Natural killer cell (primary cell): ENCODE data around the gene ARL15. TPM values are rescaled to one million over a fixed set of nuclear protein-coding genes. Genes with fewer than 3 reads are reported as not detected.
A peak's percentile ranks its signal among the peaks of the same experiment; 100 is the strongest.

Source experiments
- ATAC-seq, 3 donors: fragments of 150-1000 bp in 2 of 3; fragments of 200-7000 bp in 1 of 3; cut with Tn5 transposase; 1 replicate in 1 of 3; 2 replicates in 2 of 3; pipeline ENCODE4 v1.10.0; 2021; ENCODE audit warnings: mild to moderate bottlenecking in 2 of 3, moderate library complexity in 2 of 3
- DNase-seq, 2 donors: peaks; one replicate each; pipeline versions ENCODE4 v3.0.0 to v3.0.0-alpha.2; 2013 to 2021; ENCODE audit warnings: mixed read lengths in 1 of 2
- H3K27ac ChIP-seq: one replicate; pipeline ENCODE4 v1.5.1; 2013; ENCODE audit warnings: mild to moderate bottlenecking, low read length
- H3K27me3 ChIP-seq: one replicate; pipeline ENCODE4 v1.6.1; 2013; ENCODE audit warnings: low read length; ENCODE audit not compliant: control insufficient read depth, insufficient read depth
- H3K36me3 ChIP-seq: one replicate; pipeline ENCODE4 v1.6.1; 2013; ENCODE audit warnings: low read length; ENCODE audit not compliant: control insufficient read depth, insufficient read depth
- H3K4me1 ChIP-seq: one replicate; pipeline ENCODE4 v1.6.1; 2013; ENCODE audit warnings: low read length; ENCODE audit not compliant: control insufficient read depth, insufficient read depth
- H3K4me3 ChIP-seq: one replicate; pipeline ENCODE4 v1.5.1; 2013; ENCODE audit warnings: low read length
- H3K9me3 ChIP-seq: one replicate; pipeline ENCODE4 v1.6.1; 2013; ENCODE audit warnings: low read length; ENCODE audit not compliant: control insufficient read depth, insufficient read depth
- H3K27ac Mint-ChIP-seq, 2 donors: one replicate each; pipeline ENCODE4 v1.8.0; 2022; ENCODE audit warnings: mild to moderate bottlenecking in 2 of 2, mixed read lengths in 2 of 2, moderate library complexity in 1 of 2
- H3K27me3 Mint-ChIP-seq, 2 donors: one replicate each; pipeline ENCODE4 v1.8.0; 2022; ENCODE audit warnings: low read depth in 2 of 2, mixed read lengths in 2 of 2
- H3K36me3 Mint-ChIP-seq: one replicate; pipeline ENCODE4 v1.8.0; 2022; ENCODE audit warnings: mixed read lengths
- H3K4me1 Mint-ChIP-seq, 2 donors: one replicate each; pipeline ENCODE4 v1.8.0; 2022; ENCODE audit warnings: mixed read lengths in 2 of 2
- H3K4me3 Mint-ChIP-seq: one replicate; pipeline ENCODE4 v1.8.0; 2022; ENCODE audit warnings: mild to moderate bottlenecking, moderate library complexity, mixed read lengths
- H3K9me3 Mint-ChIP-seq, 2 donors: one replicate each; pipeline ENCODE4 v1.8.0; 2022; ENCODE audit warnings: mixed read lengths in 2 of 2
- WGBS: methylation state at CpG from one replicate; pipeline ENCODE4 v1.1.7; 2013; ENCODE audit warnings: missing lambda C conversion rate; ENCODE audit not compliant: insufficient coverage; 5-methylcytosine and 5-hydroxymethylcytosine counted together
- intact Hi-C: fragments of 100-400 bp; cut with micrococcal nuclease; formaldehyde crosslinking; loops from one replicate; pipeline ENCODE4 v1.14.2; 2022
- total RNA-seq, 4 donors: library from RNA; stranded (reverse); fragments of 120-200 nt in 1 of 4; gene quantifications; one replicate each; pipeline versions ENCODE4 v1.2.3 to v1.2.4, GENCODE V29; 2013 to 2022
- TF ChIP-seq, protein P1 (sequence below): fragments of 200-600 bp; IDR thresholded peaks from one replicate; pipeline ENCODE4 v1.8.0; 2022; ENCODE audit warnings: antibody characterized with exemption

ARL15 gene
- total RNA-seq, 3 donors from 2014 or later (not counting 1 experiment from before 2014, with no cell fraction given), result 28.9 to 35.1 (median 33.1) TPM

DNA sequence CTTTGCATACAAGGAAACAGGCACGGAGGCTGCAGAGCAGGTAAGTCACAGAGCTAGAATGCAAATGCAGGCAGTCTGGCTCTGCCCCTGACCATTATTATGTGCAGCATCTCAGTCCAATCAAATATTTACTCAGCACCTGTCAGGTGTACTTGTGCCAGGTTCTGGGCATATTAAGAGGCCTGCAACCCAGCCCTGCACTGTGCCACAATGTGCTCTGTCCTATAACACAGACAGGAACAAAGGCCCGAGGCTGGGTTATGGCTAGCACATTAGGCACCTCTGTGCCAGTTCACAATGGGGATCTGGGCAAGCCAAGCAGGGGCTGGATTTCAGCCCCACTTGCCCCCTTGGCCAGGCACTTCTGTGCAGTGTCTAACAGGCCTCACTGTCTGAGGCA lies 14.0 kb downstream of the ARL15 start:
- DNase-seq (no peak), ATAC-seq (peak in 1 of 3 donors; percentile 43)
- Histone ChIP-seq H3K4me3 (no peak overlapping the region), H3K4me1 (no peaks in the 10 kb centered on the region), H3K9me3 (no peaks in the 10 kb centered on the region), H3K36me3 (no peaks in the 10 kb centered on the region), H3K27me3 (no peaks in the 10 kb centered on the region), H3K27ac (no peak overlapping the region)
- Mint-ChIP-seq H3K27me3 (no peaks in the 10 kb centered on the region), H3K9me3 (no peaks in the 10 kb centered on the region), H3K4me1 (peaks cover 83 to 86% of the 10 kb centered on the region in 2 donors), H3K27ac (no peak overlapping the region), H3K36me3 (no peaks in the 10 kb centered on the region), H3K4me3 (no peak overlapping the region)
- 83% methylated on average over 2 of the region's 2 CpGs for WGBS
- intact Hi-C loops, result no loop called here
- TF ChIP-seq, protein P1, sequence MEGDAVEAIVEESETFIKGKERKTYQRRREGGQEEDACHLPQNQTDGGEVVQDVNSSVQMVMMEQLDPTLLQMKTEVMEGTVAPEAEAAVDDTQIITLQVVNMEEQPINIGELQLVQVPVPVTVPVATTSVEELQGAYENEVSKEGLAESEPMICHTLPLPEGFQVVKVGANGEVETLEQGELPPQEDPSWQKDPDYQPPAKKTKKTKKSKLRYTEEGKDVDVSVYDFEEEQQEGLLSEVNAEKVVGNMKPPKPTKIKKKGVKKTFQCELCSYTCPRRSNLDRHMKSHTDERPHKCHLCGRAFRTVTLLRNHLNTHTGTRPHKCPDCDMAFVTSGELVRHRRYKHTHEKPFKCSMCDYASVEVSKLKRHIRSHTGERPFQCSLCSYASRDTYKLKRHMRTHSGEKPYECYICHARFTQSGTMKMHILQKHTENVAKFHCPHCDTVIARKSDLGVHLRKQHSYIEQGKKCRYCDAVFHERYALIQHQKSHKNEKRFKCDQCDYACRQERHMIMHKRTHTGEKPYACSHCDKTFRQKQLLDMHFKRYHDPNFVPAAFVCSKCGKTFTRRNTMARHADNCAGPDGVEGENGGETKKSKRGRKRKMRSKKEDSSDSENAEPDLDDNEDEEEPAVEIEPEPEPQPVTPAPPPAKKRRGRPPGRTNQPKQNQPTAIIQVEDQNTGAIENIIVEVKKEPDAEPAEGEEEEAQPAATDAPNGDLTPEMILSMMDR, result no peak

DNA sequence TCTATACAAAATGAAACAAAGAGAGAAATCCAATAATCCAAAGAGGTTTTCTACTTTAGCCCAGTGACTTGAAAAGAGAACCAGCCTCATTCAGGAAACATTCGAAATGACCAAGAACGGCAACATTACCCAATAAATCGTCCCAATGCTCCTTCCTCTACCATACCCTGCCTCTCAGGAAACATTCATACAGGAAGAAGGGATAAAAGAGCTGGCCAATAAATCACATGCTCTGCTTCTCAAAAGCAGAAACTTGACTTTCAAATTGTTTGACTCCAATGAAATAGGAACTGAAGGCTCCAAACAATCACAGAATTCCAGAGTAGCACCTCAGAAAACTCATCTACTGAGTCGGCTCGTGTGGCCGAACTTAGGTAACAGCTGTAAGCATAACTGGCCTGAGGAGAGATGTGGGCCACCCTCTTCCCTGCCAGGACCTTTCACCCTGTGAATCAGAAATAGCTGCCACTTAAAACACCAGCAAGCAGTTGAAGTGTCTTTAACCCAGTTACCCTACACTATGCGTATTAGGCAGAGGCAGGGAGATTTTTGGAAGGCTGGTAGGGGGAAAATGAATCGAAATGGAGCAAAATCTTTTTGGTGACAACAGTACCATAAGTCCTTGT lies 14.6 kb downstream of the ARL15 start:
- no peak for ATAC-seq
- Mint-ChIP-seq H3K36me3 (no peaks in the 10 kb centered on the region), H3K9me3 (no peaks in the 10 kb centered on the region), H3K4me1 (peaks cover 77 to 83% of the 10 kb centered on the region in 2 donors), H3K4me3 (no peak overlapping the region), H3K27ac (peak overlapping the region in 1 of 2 donors; percentile 21), H3K27me3 (no peaks in the 10 kb centered on the region)
- 52% methylated on average over 6 of the region's 8 CpGs for WGBS
- no peak overlapping the region for H3K27ac ChIP-seq
- no peaks in the 10 kb centered on the region for H3K4me1 ChIP-seq
- no peak for DNase-seq
- H3K36me3 ChIP-seq, result no peaks in the 10 kb centered on the region
- H3K4me3 ChIP-seq, result no peak overlapping the region
- no peaks in the 10 kb centered on the region for H3K9me3 ChIP-seq
- intact Hi-C loops, result no loop called here
- TF ChIP-seq, protein P1, result no peak
- H3K27me3 ChIP-seq, result no peaks in the 10 kb centered on the region

DNA sequence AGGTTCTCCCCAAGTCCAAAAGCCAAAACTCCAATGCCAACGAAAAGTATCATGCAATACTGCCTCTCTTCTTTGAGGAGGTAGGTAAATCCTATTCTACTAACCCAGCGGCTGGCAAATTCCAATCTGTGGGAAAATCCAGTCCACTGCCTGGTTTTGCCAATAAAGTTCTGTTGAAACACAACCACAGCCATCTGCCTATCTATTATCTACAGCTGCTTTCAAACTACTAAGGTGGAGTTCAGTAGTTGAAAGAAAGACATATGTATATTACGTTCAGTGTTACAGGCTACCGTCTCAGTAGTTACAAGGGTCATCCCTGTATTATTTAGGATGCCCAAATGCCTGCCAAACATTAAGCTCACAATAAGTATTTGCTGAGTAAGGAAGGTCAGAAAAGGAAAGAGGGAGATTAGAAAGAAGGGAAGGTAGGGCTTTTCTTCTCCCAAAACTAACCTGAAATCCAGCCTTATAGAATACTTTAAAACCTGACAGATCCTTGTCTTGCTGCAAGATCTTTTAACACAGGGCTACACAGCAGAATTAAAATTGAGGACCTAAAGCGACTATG lies 16.2 kb downstream of the ARL15 start:
- Mint-ChIP-seq H3K9me3 (no peaks in the 10 kb centered on the region), H3K27me3 (no peaks in the 10 kb centered on the region), H3K4me1 (peaks cover 72 to 73% of the 10 kb centered on the region in 2 donors), H3K27ac (no peak overlapping the region), H3K36me3 (no peaks in the 10 kb centered on the region), H3K4me3 (no peak overlapping the region)
- no peak overlapping the region for H3K4me3 ChIP-seq
- H3K36me3 ChIP-seq, result no peaks in the 10 kb centered on the region
- no peak for DNase-seq
- TF ChIP-seq, protein P1, result no peak
- no peaks in the 10 kb centered on the region for H3K9me3 ChIP-seq
- ATAC-seq, result no peak
- intact Hi-C loops, result no loop called here
- no peak overlapping the region for H3K27ac ChIP-seq
- no peaks in the 10 kb centered on the region for H3K4me1 ChIP-seq
- H3K27me3 ChIP-seq, result no peaks in the 10 kb centered on the region
- WGBS, result 95% methylated on average over 4 of the region's 5 CpGs

DNA sequence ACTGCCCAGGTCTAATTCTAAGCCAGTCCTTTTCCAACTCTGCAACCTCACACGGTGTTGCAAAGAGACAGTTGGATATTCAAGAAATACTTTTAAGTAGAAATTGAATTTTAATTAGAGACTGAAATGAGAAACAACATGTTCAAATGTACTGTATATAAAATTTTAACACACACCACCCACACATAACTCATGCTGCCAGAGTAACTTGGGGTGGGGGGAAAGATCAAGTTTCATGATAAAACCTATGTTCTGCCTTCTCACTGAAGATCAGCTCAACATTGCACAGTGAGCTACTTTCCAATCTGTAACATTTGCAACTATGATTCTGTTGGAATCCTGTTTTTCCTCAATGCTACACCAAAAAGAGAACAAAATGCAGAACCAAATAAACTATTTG lies 17.5 kb downstream of the ARL15 start:
- Histone ChIP-seq H3K4me1 (no peaks in the 10 kb centered on the region), H3K27ac (no peak overlapping the region), H3K27me3 (no peaks in the 10 kb centered on the region), H3K9me3 (peaks cover 2% of the 10 kb centered on the region), H3K36me3 (no peaks in the 10 kb centered on the region), H3K4me3 (no peak overlapping the region)
- Mint-ChIP-seq H3K27me3 (no peaks in the 10 kb centered on the region), H3K4me3 (no peak overlapping the region), H3K36me3 (no peaks in the 10 kb centered on the region), H3K9me3 (no peaks in the 10 kb centered on the region), H3K27ac (no peak overlapping the region), H3K4me1 (peaks cover 71 to 74% of the 10 kb centered on the region in 2 donors)
- ATAC-seq, result no peak
- intact Hi-C loops, result no loop called here
- WGBS, result no CpG with 5 or more reads among the region's 1 CpG
- DNase-seq, result no peak
- TF ChIP-seq, protein P1, result no peak
